HG03460 (cell line): ENCODE data around the gene PHF8.

Experiments used
- ATAC-seq: cut with Tn5 transposase; IDR thresholded peaks from one replicate; pipeline ENCODE4 v1.9.1; 2021; ENCODE audit not compliant: unreplicated experiment

The PHF8 gene

GRCh38 chrX:54044126-54044876, at the start of gene PHF8:
Gene PHF8 (minus strand): TSS chrX:54044473. CDS start chrX:54042728, 1,745 bp downstream.
- peak; percentile 85 for ATAC-seq

- no peak for ATAC-seq
Observed at GRCh38 chrX:54093571-54093970, 49.3 kb upstream of the PHF8 start.

DNA sequence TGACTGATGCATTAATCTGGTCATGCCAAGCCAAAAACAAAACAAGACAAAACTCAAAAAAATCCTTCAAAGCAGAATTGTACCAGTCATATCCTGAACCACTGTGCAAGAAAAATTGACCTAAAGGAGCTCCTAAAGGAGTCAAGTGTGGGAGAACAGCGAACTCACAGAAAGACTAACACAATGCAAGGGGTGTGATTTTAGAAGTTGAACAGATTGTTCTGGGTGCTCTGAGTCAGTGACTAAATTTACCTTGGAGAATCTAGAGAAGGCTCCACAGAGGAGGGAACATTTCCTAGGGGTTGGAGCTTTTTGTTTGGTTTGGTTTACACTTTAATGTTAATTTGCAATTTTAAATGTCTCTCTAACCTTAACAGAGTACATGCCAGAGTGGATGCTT, 48.9 kb upstream of the PHF8 start:
- no peak for ATAC-seq

- ATAC-seq = no peak
Observed at GRCh38 chrX:54090880-54091279, 46.6 kb upstream of the PHF8 start.

DNA sequence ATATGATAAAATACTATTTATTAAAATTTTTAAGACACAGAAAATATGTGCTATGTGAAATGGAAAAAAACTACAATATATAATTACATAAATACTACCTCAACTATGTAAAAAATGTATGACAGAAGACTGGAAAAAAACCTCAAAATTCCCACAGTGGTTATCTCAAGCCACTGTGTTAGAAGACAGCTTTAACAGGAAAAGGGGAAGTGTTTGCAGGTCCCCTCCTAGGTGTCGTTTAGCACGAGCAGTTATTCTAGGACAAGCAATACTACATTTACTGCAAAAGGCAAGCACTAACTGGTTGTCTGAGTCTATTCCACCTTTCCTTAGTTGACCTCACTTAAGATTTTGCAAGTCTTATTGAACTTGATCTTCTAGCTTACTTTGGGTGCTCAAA, 44.9 kb upstream of the PHF8 start:
- no peak for ATAC-seq

DNA sequence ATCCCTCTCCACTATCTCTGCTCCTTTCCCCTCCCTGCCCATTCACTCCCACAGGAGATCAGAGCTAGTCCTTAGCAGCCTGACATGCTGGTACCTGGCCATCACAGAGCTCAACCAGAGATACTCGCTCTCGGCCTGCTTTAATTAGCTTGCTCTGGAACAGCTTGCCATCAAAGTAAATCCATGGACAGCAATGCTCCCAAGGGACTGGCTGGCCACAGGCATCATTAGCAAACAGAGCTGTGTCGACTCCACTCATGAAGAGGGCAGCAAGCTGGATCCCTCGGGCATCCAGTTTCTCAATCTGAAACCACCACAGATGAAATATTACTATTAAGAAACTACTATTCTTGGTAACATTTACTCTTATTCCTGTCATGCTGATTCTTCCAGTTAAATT, 43.4 kb upstream of the PHF8 start:
- ATAC-seq = no peak

DNA sequence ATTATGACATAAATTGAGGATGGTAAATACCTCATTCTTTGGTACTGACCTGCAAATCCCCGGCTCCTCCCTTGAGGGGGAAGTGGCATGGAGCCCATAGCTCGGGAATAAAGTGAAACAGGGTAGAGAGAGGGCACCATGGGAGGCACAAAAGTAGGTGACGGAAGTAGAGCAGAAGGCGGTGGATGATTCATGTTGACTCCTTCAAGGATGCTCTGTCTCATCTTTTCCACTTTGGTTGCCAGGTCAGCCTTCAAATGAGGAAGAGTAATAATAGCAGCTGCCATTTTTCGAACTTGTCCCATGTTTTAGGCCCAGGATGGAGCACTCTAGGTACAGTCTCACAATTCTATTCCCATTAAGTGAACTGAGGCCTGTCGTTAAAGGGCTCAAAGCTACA, 41.4 kb upstream of the PHF8 start:
- no peak for ATAC-seq

DNA sequence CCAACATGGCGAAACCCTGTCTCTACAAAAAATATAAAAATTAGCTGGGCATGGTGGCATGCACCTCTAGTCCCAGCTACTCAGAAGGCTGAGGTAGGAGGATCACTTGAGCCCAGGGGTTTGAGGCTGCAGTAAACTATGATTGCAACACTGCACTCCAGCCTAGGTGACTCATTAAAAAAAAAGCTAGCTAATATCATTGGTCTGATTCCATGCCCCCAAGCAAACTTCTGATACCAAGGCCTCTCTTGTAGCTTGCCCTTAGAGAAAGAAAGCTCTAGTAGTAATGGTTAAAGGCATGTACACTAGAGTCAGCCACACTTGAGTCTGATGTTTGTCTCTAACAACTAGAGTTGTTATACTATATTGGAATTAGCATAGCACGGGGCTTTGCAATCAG, 32.6 kb upstream of the PHF8 start:
- no peak for ATAC-seq

DNA sequence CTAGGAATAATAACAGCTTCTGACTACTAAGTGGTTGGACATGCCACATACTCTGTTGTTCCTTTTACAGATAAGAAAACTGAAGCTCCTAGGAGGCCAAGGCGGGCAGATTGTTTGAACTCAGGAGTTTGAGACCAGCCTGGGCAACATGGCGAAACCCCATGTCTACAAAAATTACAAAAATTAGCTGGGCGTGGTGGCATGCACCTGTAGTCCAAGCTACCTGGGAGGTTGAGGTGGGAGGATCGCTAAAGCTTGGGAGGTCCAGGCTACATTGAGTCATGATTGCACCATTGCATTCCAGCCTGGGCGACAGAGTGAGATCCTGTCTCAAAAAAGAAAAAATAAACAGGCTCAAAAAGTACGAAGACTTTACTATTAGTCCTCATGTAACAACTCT, 30.6 kb upstream of the PHF8 start:
- ATAC-seq = no peak

GRCh38 chrX:54067766-54068165, 23.5 kb upstream of the PHF8 start:
- ATAC-seq = no peak

- no peak for ATAC-seq
Observed at GRCh38 chrX:54066841-54067240, 22.6 kb upstream of the PHF8 start.

- no peak for ATAC-seq
Observed at GRCh38 chrX:54064564-54064963, 20.3 kb upstream of the PHF8 start.

DNA sequence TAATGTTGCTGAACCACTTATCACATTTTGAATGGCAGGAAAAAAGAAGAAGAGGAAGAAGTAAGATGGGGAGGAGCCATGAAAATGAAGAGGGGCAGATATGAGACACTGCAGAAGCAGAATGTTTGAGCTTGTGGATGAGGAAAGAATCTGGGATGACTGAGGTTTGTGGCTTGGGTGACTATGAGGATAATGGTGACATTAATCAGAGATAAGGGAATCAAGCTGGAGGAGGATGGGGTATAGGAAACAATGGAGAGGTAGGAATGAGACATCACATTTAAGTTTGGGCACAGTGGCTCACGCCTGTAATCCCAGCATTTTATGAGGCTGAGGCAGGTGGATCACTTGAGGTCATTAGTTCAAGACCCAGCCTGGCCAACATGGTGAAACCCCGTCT, 19.1 kb upstream of the PHF8 start:
- no peak for ATAC-seq

GRCh38 chrX:54049801-54050200, 5.5 kb upstream of the PHF8 start:
- no peak for ATAC-seq

DNA sequence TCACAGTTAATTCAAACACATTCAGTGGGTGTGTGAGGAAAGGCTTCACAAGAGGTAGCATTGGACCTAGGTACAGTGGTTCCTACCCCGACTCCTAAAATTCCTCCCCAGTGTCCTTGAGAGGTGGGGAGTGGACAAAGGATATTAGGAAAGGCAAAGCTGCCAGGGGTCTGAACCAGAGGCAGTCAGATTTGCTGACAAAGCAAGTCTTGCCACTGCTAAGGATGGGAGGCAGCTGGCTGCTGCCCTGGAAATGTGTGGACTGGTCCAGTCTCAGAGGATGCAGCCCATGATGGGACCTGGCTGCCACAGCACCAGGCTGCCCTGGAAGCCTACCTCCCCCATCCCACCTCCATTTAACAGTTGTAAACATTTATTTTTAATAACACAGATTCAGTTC, 4.1 kb upstream of the PHF8 start:
- ATAC-seq = no peak

GRCh38 chrX:54045563-54046228, 1.4 kb upstream of the PHF8 start:
- no peak for ATAC-seq

DNA sequence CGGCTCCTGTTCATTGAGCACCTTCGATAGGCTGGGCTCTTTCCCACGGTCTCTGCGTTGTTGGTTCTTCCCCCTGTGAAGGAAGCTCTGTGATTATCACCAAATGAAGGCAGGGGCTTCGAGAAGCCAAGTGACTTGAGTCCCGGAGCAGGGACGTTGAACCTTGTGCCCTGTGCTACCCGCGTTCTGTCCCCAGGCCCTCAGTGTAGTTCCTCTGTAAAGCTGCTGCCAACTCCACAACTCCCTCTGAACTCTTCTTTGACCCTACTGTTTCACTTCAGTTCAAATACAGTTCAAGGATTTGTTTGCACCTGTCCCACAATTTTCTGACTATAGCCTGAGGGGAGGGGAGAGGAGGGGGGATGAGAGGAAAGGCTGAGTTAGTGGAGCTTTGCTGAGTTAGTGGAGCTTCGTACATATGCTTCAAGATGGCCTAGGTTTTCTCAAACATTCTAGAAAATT, 635 bp upstream of the PHF8 start:
- ATAC-seq = no peak

- peak; percentile 24 for ATAC-seq
Observed at GRCh38 chrX:54043541-54044125, 640 bp downstream of the PHF8 start.

DNA sequence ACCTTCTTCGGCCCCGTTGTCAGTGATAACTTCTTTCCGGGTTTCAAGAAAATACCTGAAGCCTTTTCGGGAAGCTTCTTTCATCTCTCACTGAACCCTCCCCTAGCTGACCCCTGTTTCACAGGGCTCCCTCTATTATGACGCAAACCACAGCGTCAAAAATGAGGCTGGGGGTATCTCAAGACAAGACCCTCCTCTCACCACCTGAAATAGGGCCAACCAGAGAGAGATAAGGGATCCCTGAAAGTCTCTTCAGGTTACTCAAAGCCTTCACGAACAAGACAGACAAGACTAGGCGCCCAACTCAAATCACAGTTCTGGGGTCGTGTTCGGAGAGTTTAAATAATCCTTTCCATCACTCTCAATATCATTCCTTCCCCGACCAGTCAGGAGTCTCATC, 1.2 kb downstream of the PHF8 start:
- ATAC-seq = no peak

GRCh38 chrX:54042609-54043021, 1.7 kb downstream of the PHF8 start:
- no peak for ATAC-seq

GRCh38 chrX:54030329-54030728, 13.9 kb downstream of the PHF8 start:
- ATAC-seq = no peak

- ATAC-seq = no peak
Observed at GRCh38 chrX:54029529-54030143, 14.6 kb downstream of the PHF8 start.
